Lower leg skin (tissue), 4 donors: ENCODE data around the gene GPR3. TPM values are rescaled to one million over a fixed set of nuclear protein-coding genes. Genes with fewer than 3 reads are reported as not detected.

ENCODE experiments used
- DNase-seq, 2 donors: peaks; one replicate each; pipeline ENCODE4 v3.0.0-alpha.2; 2019; ENCODE audit warnings: low spot score in 2 of 2
- H3K4me3 ChIP-seq: fragments of 200-600 bp; sonication (generic); 2 replicates; pipeline ENCODE4 v1.5.1; 2017; ENCODE audit warnings: mild to moderate bottlenecking, low read depth; ENCODE audit not compliant: poor library complexity, severe bottlenecking
- CTCF ChIP-seq, 3 donors: fragments of 450-650 bp; IDR thresholded peaks; one replicate each; pipeline ENCODE4 v1.5.1; 2016; ENCODE audit warnings: antibody characterized with exemption in 3 of 3, mild to moderate bottlenecking in 3 of 3, moderate library complexity in 2 of 3
- POLR2A ChIP-seq, 2 donors: fragments of 450-650 bp; IDR thresholded peaks; one replicate each; pipeline ENCODE4 v1.6.1; 2016 to 2017; ENCODE audit warnings: antibody characterized with exemption in 2 of 2, mild to moderate bottlenecking in 1 of 2, moderate library complexity in 1 of 2
- WGBS, 2 donors: methylation state at CpG; one replicate each; pipeline ENCODE4 v1.1.5; 2018; 5-methylcytosine and 5-hydroxymethylcytosine counted together
- intact Hi-C: fragments of 100-400 bp; cut with DNase I; formaldehyde crosslinking; loops from one replicate; pipeline ENCODE4 v1.15.0; 2023; ENCODE audit warnings: low total_unique reads
- total RNA-seq, 4 donors: library from RNA; depleted of rRNA; stranded (reverse); fragments of >200 nt; gene quantifications; one replicate each; pipeline ENCODE4 v1.1.0, GENCODE V29; 2016

Gene GPR3
- total RNA-seq, 4 donors from 2014 or later, result 0.22 to 1.3 (median 0.68) TPM

DNA sequence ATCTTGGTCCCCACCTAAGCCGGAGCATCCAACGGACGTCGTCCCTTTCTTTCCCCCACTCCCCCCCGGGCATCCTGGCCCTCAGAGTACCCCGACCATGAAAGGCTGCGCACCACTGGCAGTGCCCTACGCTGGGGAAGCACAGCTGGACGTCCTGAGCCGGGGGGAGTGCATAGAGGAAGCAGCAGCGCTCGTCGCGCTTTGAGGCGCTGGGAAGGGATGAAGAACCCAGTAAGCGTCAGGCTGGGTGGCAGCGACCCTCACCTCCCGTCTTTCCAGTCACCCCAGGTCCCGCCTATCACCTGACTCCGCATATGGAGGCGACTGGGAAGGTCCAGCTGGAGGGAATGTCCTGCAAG, 31.4 kb upstream of the GPR3 start:
- no peak for TF ChIP-seq POLR2A (IDR thresholded peaks at IDR 0.05)
- TF ChIP-seq CTCF (IDR thresholded peaks at IDR 0.05), result no peak
- intact Hi-C loops, result no loop called here
- 90 to 91% methylated on average over 21 of the region's 21 CpGs for WGBS, 2 donors
- no peak for DNase-seq
- no peak overlapping the region for H3K4me3 ChIP-seq

GRCh38 chr1:27361553-27361952, 30.9 kb upstream of the GPR3 start:
- WGBS, 2 donors, result 87 to 94% methylated on average over 3 to 6 of the region's 8 CpGs
- H3K4me3 ChIP-seq, result no peak overlapping the region
- intact Hi-C loops, result no loop called here
- DNase-seq, result no peak
- no peak for TF ChIP-seq CTCF (IDR thresholded peaks at IDR 0.05)
- TF ChIP-seq POLR2A (IDR thresholded peaks at IDR 0.05), result no peak

DNA sequence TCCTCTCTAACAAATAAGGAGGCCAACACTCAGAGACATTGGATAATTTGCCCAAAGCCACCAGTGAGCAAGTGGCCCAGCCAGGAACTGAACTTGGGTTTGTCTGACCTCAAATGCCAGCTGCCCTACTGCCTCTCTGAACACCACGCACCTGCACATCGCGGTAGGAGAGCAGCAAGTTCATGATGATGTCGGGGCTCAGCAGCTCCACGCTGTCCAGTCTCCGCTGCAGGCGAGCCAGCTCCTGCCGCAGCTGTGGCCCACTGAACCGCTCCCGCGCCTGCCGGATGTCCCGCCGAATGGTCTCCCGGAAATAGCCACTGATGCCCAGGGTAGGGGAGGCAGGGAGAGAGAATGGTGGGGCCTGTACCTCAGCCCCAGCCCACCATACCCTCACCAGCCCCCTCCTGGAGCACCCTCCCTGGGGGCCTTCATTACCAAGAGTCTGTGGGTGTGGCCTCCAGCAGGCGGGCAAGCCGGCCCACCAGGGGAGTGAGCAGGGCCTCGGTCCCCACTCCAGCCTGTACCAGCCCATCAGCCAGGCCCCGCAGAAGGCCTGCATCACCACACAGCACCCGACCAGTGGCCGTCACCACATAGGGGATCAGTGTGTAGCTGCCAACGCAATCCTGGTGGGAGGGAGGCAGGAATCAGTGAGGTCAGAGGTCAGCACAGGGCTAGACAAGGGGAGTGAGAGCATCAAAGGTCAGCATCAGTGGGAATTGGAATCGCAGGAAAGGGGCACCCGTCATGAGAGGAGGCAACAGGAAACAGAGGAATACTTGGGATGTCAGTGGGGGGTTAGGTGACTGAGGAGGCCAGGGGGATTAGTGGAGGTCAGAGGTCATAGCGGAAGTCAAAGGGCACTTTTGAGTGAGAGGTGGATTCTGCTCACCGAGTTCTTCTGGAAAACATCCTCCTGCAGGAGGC, 28.4 kb upstream of the GPR3 start:
- TF ChIP-seq CTCF (IDR thresholded peaks at IDR 0.05), result no peak
- no peak for TF ChIP-seq POLR2A (IDR thresholded peaks at IDR 0.05)
- intact Hi-C loops, result no loop called here
- no peak overlapping the region for H3K4me3 ChIP-seq
- no peak for DNase-seq
- 83 to 88% methylated on average over 26 of the region's 26 CpGs for WGBS, 2 donors

DNA sequence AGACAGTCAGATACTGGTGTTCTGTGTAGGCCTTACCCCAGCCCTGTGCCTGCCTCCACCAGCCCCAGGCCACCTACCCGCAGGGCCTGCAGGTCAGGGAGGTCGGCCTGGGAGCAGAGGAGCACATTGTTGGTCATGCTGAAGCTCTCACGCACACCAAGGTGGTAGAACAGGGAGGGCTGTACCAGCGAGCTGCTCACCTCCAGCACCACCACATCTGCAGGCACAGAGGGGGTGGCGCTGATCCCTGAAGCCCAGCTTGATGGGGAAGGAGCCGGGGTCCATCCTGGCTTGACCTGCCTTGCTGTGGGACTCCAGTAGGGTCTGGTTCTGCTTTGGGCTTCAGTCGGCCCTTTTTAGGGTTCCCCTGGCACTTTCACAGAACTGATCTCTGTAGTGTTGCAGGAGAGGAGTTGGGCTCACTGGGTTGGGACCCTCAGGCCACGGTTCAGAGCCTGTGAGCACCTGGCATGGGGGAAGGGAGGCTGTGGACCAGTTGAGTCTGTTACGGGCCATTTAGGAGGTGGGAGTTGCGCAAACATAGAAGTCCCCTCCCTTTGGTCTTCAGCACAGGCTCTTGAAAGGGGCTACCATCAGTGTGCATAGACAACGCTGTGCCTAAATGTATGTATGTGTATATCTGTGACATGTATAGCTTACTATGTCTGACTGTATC, 27.6 kb upstream of the GPR3 start:
- intact Hi-C loops, result no loop called here
- WGBS, 2 donors, result 58 to 62% methylated on average over 10 to 11 of the region's 11 CpGs

More for the DNA sequence above, 27.6 kb upstream of the GPR3 start:
- H3K4me3 ChIP-seq, result no peak overlapping the region
- no peak for DNase-seq
- TF ChIP-seq POLR2A (IDR thresholded peaks at IDR 0.05) (no peak), CTCF (IDR thresholded peaks at IDR 0.05) (no peak)
